HepG2 (cell line): Measurements from ENCODE around the gene AARS1. TPM values are rescaled to one million over a fixed set of nuclear protein-coding genes. Genes with fewer than 3 reads are reported as not detected.
A peak's percentile ranks its signal among the peaks of the same experiment; 100 is the strongest.

Source experiments
- ATF1 ChIP-seq: IDR thresholded peaks from 2 replicates; pipeline ENCODE4 v1.6.1; 2016; ENCODE audit warnings: mild to moderate bottlenecking, control low read depth
- FOXM1 ChIP-seq: sonication (generic); formaldehyde crosslinking; IDR thresholded peaks from 2 replicates; pipeline ENCODE4 v1.5.0; 2020; ENCODE audit warnings: missing genetic modification reagents
- HNF4A ChIP-seq: sonication (generic); formaldehyde crosslinking; IDR thresholded peaks from 2 replicates; pipeline ENCODE4 v1.4.0; 2020; ENCODE audit warnings: missing genetic modification reagents
- MXI1 ChIP-seq: IDR thresholded peaks from 3 replicates; pipeline ENCODE4 v1.6.1; 2012; ENCODE audit warnings: low read depth, low read length, inconsistent platforms, borderline replicate concordance
- NFE2L2 ChIP-seq: fragments of 150-350 bp; IDR thresholded peaks from 2 replicates; pipeline ENCODE4 v1.6.1; 2014; ENCODE audit warnings: low read length
- PAX8 ChIP-seq: sonication (generic); formaldehyde crosslinking; IDR thresholded peaks from 2 replicates; pipeline ENCODE4 v1.8.0; 2022; ENCODE audit warnings: mild to moderate bottlenecking, missing genetic modification reagents, borderline replicate concordance
- PRPF4 ChIP-seq: fragments of 200-400 bp; formaldehyde crosslinking; IDR thresholded peaks from 2 replicates; pipeline ENCODE4 v1.6.1; 2016; ENCODE audit warnings: low read length, low read depth; ENCODE audit not compliant: poor library complexity, severe bottlenecking
- SALL1 ChIP-seq: sonication (generic); formaldehyde crosslinking; IDR thresholded peaks from 2 replicates; pipeline ENCODE4 v1.8.0; 2022; ENCODE audit warnings: mild to moderate bottlenecking, missing genetic modification reagents
- SALL2 ChIP-seq: sonication (generic); formaldehyde crosslinking; IDR thresholded peaks from 2 replicates; pipeline ENCODE4 v1.8.1; 2023; ENCODE audit warnings: mild to moderate bottlenecking, missing genetic modification reagents, inconsistent platforms
- SSRP1 ChIP-seq: IDR thresholded peaks from 2 replicates; pipeline ENCODE4 v1.6.1; 2016; ENCODE audit warnings: control low read depth
- TAF15 ChIP-seq: fragments of 200-400 bp; formaldehyde crosslinking; IDR thresholded peaks from one replicate; pipeline ENCODE4 v1.6.1; 2018; ENCODE audit warnings: mild to moderate bottlenecking, low read depth, low read length; ENCODE audit not compliant: poor library complexity, severe bottlenecking
- ZNF18 ChIP-seq: sonication (generic); formaldehyde crosslinking; IDR thresholded peaks from 2 replicates; pipeline ENCODE4 v1.8.0; 2022; ENCODE audit warnings: mild to moderate bottlenecking, missing genetic modification reagents; ENCODE audit not compliant: insufficient replicate concordance
- ZNF501 ChIP-seq: sonication (generic); formaldehyde crosslinking; IDR thresholded peaks from 2 replicates; pipeline ENCODE4 v1.5.1; 2020; ENCODE audit warnings: mild to moderate bottlenecking, moderate library complexity, missing genetic modification reagents
- ZNF607 ChIP-seq: sonication (generic); formaldehyde crosslinking; IDR thresholded peaks from 2 replicates; pipeline ENCODE4 v1.5.1; 2020; ENCODE audit warnings: missing genetic modification reagents, mild to moderate bottlenecking, borderline replicate concordance
- ZNF768 ChIP-seq: sonication (generic); formaldehyde crosslinking; IDR thresholded peaks from 2 replicates; pipeline ENCODE4 v1.4.0; 2020; ENCODE audit warnings: missing genetic modification reagents
- ZNF781 ChIP-seq: sonication (generic); formaldehyde crosslinking; IDR thresholded peaks from 2 replicates; pipeline ENCODE4 v1.5.1; 2020; ENCODE audit warnings: borderline replicate concordance, mild to moderate bottlenecking, missing genetic modification reagents; ENCODE audit errors: not compliant biosample characterization
- ZNF782 ChIP-seq: sonication (generic); formaldehyde crosslinking; IDR thresholded peaks from 2 replicates; pipeline ENCODE4 v1.4.0; 2020; ENCODE audit warnings: missing genetic modification reagents, mild to moderate bottlenecking, borderline replicate concordance
- ZSCAN29 ChIP-seq: sonication (generic); formaldehyde crosslinking; conservative IDR thresholded peaks from 2 replicates; pipeline ENCODE4 v1.4.0; 2020; ENCODE audit warnings: mild to moderate bottlenecking, missing genetic modification reagents
- polyA plus RNA-seq, 8 experiments: library from polyadenylated mRNA; depleted of rRNA in 3 of 8; stranded (reverse) in 7 of 8; unstranded in 1 of 8; fragments of >200 nt; fragmentation: Illumina TruSeq in 4 of 8; extraction: Trizol in 4 of 8; gene quantifications; 2 replicates each; pipeline versions ENCODE4 v1.2.1 to v1.2.3, GENCODE V29; 2011 to 2016; ENCODE audit warnings: low read depth in 4 of 8, missing spikeins in 1 of 8, mixed read lengths in 1 of 8; ENCODE audit not compliant: insufficient read depth in 1 of 8
- total RNA-seq, 5 experiments: library from RNA; depleted of rRNA; stranded (reverse); fragments of >200 nt; fragmentation: Illumina TruSeq; extraction: Trizol; gene quantifications; 2 replicates each; pipeline ENCODE4 v1.2.3, GENCODE V29; 2016; ENCODE audit warnings: low read depth in 1 of 5
- TF ChIP-seq, protein P1 (sequence below): sonication (generic); IDR thresholded peaks from 2 replicates; pipeline ENCODE4 v1.6.1; 2016; ENCODE audit warnings: low read depth, borderline replicate concordance
- TF ChIP-seq, protein P2 (sequence below): sonication (generic); formaldehyde crosslinking; IDR thresholded peaks from 2 replicates; pipeline ENCODE4 v1.8.1; 2023; ENCODE audit warnings: mild to moderate bottlenecking, moderate library complexity, missing genetic modification reagents
- TF ChIP-seq, protein P3 (sequence below): sonication (generic); formaldehyde crosslinking; IDR thresholded peaks from 2 replicates; pipeline ENCODE4 v1.4.0; 2020; ENCODE audit warnings: missing genetic modification reagents
- TF ChIP-seq, protein P4 (sequence below): sonication (generic); formaldehyde crosslinking; IDR thresholded peaks from 2 replicates; pipeline ENCODE4 v1.5.0; 2020; ENCODE audit warnings: mild to moderate bottlenecking, missing genetic modification reagents

AARS1 gene
- total and polyA plus RNA-seq, 2 of the 13 experiments (the other 11 are each of a cell fraction or from before 2014, with no cell fraction given): 107 to 132 TPM

DNA sequence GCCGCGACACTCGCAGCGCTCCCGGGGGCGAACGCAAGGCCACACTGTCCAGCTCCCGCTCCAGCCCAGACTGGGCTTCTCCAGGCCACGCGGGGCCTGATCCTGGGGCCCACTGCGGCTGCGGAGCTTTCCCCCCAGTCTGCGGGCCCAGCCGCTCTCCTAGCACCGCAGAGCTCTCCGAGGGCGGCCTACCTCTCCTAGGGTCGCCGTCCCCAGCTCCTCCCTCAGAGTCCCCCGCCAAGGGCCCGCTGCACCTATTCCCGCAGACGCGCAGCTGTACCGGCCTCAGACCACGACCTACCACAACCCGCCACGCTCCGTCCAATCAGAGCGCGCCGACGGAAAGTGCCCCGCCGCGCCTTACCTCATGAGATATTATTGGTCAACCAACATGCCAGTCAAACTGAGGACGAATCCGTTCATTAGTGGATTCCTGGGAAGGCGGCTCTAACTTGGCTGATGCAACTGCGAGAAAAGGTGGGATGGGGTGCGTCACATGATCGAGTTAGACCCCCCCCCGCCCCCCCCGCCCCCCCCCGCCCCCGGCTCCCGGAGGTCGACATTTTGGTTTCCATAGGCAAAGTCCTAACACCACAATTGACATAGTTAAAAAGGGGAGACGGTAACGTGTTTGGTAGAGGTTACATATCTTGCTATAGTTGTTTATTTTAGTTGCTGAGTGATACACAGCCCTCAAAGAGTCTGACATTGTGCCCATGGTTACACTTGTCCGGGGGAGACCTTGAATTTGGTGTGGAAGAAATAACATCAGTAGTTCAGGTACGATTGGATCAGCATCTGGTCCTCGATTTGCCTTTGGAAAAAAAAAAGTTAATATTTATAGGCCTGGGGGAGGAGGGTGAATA, at the start of gene AARS1 (continued):
- 0 out of 2 replicates have a peak, but pooled peaks have one; percentile 55 for TF ChIP-seq ZSCAN29 (CRISPR knock-in tag)
- TF ChIP-seq, protein P1, sequence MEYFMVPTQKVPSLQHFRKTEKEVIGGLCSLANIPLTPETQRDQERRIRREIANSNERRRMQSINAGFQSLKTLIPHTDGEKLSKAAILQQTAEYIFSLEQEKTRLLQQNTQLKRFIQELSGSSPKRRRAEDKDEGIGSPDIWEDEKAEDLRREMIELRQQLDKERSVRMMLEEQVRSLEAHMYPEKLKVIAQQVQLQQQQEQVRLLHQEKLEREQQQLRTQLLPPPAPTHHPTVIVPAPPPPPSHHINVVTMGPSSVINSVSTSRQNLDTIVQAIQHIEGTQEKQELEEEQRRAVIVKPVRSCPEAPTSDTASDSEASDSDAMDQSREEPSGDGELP: peak; percentile 92; the same call in 1 of the 2 replicates
- no peak for TF ChIP-seq SSRP1
- TF ChIP-seq, protein P2, sequence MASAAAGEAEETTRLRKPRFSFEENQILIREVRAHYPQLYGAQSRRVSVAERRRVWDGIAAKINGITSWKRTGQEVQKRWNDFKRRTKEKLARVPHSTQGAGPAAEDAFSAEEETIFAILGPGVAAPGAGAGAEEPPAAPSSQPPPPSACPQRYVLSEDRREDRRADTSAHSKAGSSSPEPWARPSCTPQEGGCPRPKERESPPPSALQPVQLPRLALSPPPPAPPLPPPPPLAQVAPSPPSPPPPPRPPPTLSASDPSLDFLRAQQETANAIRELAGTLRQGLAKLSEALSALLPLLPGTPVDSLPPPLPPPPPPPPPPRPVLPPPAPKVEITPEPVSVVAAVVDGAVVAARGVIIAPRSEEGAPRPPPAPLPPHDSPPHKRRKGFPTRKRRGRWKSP (CRISPR knock-in tag): no peak; the same call in 1 of the 2 replicates
- peak; percentile 37; the same call in 1 of the 2 replicates for TF ChIP-seq ZNF501 (CRISPR knock-in tag)
- 0 out of 2 replicates have a peak, but pooled peaks have one; percentile 7 for TF ChIP-seq NFE2L2
- peak; percentile 24; the same call in 1 of the 2 replicates for TF ChIP-seq ZNF607
- peak; percentile 87 for TF ChIP-seq SALL1 (CRISPR knock-in tag)
- TF ChIP-seq TAF15: peak; percentile 81
- peak; percentile 81 for TF ChIP-seq ATF1 (CRISPR knock-in tag)
- no peak for TF ChIP-seq PRPF4
- peak; percentile 97 for TF ChIP-seq ZNF782 (CRISPR knock-in tag)
- TF ChIP-seq, protein P3, sequence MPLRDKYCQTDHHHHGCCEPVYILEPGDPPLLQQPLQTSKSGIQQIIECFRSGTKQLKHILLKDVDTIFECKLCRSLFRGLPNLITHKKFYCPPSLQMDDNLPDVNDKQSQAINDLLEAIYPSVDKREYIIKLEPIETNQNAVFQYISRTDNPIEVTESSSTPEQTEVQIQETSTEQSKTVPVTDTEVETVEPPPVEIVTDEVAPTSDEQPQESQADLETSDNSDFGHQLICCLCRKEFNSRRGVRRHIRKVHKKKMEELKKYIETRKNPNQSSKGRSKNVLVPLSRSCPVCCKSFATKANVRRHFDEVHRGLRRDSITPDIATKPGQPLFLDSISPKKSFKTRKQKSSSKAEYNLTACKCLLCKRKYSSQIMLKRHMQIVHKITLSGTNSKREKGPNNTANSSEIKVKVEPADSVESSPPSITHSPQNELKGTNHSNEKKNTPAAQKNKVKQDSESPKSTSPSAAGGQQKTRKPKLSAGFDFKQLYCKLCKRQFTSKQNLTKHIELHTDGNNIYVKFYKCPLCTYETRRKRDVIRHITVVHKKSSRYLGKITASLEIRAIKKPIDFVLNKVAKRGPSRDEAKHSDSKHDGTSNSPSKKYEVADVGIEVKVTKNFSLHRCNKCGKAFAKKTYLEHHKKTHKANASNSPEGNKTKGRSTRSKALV: peak; percentile 74; the same call in 1 of the 2 replicates
- TF ChIP-seq SALL2 (CRISPR knock-in tag): peak; percentile 97
- TF ChIP-seq PAX8 (CRISPR knock-in tag): peak; percentile 66; the same call in 1 of the 2 replicates
- peak; percentile 46; the same call in 1 of the 2 replicates for TF ChIP-seq HNF4A
- TF ChIP-seq MXI1: peak; percentile 84; the same call in 1 of the 3 replicates
- peak; percentile 80 for TF ChIP-seq ZNF781 (CRISPR knock-in tag)
- TF ChIP-seq FOXM1: peak; percentile 56; the same call in 1 of the 2 replicates
- peak; percentile 77 for TF ChIP-seq ZNF18 (CRISPR knock-in tag)
- peak; percentile 86 for TF ChIP-seq ZNF768 (CRISPR knock-in tag)
- TF ChIP-seq, protein P4, sequence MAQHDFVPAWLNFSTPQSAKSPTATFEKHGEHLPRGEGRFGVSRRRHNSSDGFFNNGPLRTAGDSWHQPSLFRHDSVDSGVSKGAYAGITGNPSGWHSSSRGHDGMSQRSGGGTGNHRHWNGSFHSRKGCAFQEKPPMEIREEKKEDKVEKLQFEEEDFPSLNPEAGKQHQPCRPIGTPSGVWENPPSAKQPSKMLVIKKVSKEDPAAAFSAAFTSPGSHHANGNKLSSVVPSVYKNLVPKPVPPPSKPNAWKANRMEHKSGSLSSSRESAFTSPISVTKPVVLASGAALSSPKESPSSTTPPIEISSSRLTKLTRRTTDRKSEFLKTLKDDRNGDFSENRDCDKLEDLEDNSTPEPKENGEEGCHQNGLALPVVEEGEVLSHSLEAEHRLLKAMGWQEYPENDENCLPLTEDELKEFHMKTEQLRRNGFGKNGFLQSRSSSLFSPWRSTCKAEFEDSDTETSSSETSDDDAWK (CRISPR knock-in tag): no peak
